Glomerular visceral epithelial cell (primary cell): ENCODE data around the gene B4GALT7.
"Not testable (repeated sequence)": the region's sequence is repeated elsewhere in the genome, so short reads cannot be mapped to it uniquely, and the experiment has no call there.

Source experiments
- DNase-seq: peaks from one replicate; pipeline ENCODE4 v3.0.0-alpha.2; 2016; ENCODE audit errors: extremely low spot score

B4GALT7 gene, protein sequence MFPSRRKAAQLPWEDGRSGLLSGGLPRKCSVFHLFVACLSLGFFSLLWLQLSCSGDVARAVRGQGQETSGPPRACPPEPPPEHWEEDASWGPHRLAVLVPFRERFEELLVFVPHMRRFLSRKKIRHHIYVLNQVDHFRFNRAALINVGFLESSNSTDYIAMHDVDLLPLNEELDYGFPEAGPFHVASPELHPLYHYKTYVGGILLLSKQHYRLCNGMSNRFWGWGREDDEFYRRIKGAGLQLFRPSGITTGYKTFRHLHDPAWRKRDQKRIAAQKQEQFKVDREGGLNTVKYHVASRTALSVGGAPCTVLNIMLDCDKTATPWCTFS

DNA sequence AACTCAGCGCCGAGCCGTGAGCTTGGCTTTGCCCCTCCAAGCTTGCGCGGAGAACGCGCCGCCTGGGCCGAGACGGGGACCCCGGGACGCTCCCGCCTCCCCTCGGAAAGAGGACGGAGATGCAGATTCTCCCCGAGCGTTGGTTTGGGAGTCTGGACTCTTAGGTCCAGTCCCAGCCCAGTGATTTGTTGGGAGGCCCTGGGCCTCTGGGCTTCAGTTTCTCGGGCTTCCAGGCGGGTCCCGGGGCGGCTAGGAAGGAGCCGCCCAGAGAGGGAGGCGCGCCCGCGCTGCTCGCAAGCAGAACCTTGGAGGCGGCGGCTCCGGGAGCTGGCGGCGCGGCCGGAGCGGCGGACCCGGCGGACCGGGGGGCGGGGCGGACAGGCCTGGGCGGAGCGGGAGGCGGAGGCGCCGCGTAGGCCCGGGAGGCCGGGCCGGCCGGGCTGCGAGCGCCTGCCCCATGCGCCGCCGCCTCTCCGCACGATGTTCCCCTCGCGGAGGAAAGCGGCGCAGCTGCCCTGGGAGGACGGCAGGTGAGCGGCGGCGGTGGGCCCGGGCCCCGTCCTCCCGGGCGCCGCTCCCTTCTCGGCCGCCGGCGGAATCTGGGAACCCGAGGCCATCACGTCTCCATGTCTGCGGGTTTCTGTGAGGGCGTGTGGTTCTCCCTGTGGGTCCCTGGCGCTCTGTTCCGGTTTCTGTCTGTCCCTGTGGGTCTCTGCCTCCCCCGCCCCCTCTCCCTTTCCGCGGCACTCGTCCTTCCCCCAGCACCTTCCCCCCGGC lies at the start of gene B4GALT7:
TSS of gene B4GALT7 (plus strand) at position 402 of the 777 bp plus-strand sequence. CDS start at position 481, 79 bp downstream.
- DNase-seq, result peak; percentile 89

DNA sequence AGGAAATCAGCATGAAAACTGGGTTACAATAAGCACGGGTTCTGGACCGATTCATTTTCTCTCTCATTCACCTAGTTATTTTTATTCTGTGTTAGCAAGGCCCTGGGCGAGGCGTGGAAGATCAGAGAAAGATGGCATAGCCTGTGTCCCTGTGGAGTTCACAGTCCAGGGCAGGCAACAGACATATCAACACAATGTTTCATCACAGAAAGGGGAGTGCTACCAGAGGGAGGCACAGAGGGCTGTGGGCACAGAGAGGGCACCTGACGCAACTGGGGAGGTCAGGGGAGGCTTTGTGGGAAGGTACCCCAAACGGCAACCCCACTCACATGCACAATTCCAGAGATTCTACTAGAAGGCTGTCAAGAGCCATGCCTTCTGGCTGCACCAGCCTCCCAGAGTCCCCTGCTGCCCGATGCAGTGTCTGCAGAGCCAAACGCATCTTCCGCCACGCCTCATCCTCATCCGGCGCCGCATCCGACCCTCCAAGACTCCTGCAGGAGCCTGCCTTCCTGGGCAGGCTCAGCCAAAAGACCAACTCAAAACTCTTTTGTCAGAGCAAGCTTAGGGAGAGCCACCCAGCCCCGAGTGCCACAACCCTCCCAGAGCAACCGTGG lies 47.0 kb upstream of the B4GALT7 start:
- no peak for DNase-seq

DNA sequence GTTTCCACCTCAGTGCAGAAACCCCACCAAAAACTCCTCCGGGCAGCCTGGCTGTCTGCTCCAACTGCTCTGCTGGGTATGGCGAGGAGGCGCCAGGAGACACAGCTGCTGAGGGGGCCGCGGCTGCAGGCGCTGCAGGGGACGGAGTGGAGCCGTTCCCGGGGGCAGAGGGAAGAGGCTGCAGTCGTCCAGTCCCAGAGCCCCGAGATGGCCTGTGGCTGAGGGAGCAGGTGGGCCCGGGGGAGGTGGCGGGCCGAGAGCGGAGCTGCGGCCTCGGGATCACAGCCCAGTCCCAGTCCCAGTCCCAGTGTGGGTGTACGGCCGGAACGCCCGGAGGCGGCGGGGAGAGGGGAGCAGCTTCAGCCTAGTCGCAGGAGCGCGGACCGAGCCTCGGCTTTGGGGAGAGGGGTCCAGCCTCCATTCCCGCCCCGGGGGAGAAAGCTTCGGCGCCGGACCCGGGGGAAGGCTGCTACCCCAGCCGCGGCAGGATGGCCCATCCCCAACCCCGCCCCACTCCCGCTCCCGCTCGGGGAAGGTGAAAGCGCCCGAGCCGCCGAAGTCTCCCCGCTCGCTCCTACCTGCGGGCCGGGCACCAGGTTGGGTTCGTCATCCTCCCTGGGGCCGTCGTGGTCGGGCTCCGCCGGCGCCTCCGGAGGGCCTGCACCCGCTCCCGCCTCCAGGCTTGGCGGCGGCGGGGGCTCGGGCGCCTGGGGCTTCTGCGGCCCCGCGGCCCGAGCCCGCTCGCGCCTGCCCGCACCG lies 46.1 kb upstream of the B4GALT7 start:
- peak; percentile 32 for DNase-seq

DNA sequence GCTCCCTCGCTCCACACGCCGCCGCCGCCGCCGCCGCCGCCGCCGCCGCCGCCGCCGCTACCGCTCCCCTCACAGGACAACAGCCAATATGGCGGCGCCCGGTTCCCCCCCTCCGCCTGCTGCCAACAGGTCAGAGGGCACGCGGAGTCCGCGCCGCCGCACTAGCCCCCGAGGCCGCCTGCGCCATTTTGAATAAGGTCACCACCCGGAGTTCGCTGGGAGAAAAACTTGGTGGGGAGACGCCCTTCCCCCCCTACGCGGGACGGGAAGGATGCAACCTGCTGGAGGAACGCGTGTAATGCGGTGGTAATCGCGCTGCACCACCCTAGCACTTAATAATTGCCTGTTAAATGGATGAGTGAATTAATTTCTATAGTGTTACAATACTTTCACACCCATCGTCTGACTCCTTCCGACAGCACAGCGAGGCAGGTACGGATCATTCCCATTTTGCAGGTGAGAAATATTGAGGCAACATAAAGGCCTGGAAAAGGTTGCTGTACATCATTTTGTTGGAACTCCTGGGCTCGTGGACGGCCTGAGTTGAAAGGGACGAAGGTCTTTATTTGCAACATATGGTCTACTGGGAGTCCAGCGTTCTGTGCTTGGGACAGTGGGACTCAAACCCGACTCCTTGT lies 45.3 kb upstream of the B4GALT7 start, which contains the start of gene FAM193B:
TSS of gene FAM193B (minus strand) at position 90 of the 638 bp plus-strand sequence. CDS start 105 bp downstream, outside the sequence.
- peak; percentile 94 for DNase-seq

DNA sequence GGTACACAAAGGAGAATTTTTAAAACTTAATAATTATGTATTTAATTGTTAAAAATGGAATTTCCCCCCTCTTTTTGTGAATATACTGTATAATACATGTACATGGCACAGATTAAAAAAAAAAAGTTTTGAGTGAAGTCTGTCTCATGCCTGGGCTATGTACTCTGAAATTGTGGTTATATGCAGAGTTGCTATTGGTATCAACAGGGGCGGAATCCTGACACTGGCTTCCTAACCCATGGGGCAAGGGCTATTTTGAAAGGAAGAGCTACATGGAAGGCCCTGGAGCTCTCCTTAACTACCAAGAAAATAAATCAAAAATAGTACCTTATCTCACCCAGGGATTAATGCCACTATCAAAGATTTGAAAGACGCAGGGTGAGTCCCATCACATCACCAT lies 44.7 kb upstream of the B4GALT7 start:
- DNase-seq, result no peak

DNA sequence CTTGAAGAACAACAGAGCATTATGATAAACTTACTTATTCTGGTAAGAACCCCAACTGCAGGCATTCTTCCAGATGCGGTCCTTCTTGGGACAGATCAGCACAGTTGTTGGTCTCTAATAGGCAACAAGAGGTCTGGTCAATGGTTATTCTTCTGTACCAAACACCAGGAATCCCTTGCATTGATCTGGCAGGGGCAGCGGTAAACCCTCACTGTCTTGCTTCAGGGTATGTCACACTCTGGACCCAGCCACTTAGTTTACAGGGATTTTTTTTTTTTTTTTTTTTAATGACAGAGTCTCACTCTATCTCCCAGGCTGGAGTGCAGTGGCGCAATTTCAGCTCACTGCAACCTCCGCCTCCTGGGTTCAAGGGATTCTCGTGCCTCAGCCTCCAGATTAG lies 44.3 kb upstream of the B4GALT7 start:
- DNase-seq, result no peak

DNA sequence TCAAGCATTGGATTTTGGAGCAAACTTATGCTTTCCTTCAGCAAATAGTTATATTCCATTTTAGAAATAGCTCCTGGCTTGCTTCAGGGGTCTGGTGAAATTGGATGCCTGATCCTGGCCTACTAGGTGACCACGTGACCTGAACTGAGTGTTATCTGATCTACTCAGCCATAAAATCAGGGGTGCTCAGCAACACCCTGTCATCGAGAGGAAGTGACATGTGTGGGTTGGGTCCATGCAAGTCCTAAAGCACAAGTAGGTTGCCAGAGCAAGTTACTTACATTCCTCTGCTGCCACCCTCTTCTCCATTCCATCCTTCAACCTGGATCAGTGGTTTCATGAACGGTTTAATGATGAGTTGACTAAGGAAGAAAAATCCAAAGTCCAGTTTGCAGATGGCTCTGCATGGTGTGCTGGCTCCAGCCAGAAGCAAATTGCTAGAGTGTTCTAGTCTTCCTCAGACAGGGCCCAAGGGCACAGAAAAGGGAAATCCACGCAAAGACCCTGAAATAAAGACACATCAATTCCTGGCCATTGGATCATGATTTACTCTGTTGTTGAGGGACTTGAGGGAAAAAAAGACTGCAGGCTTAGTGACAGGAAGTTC lies 42.8 kb upstream of the B4GALT7 start:
- DNase-seq, result no peak

DNA sequence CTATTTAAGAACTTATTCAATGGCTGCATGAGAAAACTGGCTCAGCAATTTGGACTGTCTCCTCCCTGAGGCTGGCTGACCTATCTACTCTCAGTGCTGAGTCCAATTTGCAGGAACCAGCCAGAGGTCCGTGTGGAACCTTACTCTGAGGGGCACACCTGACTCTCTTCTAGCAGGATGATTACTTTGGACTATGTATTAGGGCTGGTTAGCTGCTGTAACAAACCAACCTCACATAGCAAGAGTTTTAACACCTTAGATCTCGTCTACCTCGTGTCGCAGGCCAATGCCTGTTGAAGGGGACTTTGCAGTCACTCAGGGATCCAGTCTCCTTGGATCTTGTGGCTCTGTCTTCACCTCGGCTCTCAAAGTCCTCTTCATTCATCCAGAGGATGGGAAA lies 42.1 kb upstream of the B4GALT7 start:
- no peak for DNase-seq

DNA sequence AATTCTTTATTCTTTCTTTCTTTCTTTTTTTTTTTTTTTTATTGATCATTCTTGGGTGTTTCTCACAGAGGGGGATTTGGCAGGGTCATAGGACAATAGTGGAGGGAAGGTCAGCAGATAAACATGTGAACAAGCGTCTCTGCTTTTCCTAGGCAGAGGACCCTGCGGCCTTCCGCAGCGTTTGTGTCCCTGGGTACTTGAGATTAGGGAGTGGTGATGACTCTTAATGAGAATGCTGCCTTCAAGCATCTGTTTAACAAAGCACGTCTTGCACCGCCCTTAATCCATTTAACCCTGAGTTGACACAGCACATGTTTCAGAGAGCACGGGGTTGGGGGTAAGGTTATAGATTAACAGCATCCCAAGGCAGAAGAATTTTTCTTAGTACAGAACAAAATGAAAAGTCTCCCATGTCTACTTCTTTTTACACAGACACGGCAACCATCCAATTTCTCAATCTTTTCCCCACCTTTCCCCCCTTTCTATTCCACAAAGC lies 40.4 kb upstream of the B4GALT7 start:
- DNase-seq, result not testable (repeated sequence)

DNA sequence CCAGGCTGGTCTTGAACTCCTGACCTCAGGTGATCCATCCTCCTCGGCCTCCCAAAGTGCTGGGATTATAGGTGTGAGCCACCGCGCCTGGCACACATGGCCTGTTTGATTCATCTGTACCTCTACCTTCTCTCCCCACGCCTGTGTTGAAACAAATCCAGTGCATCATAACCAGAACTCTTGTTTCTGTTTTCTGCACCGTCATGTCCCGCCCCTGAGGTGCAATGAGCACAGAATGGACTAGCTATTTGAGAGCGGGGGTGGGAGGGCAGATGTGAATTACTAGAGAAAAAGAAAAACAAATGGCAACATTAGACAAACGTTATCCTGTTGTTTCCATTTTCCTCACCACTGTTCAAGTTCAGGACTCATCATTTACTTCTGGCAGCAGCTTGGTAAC lies 34.9 kb upstream of the B4GALT7 start:
- no peak for DNase-seq

DNA sequence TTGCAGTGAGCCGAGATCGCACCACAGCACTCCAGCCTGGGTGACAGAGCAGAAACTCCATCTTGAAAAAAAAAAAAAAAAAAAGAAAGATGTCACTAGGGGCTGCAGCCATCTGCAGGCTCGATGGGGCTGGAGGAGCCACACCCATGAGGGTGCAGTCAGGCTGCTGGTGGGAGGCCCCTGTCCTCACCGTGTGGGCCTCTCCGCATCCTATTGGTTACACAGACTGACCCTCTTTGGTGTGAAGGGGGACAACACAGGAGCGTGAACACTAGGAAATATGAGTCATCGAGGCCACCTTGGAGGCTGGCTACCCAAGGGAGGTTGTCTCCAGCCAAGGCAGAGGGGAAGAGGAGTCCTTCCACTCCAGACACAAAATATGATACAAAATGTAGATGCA lies 31.6 kb upstream of the B4GALT7 start:
- DNase-seq, result no peak

DNA sequence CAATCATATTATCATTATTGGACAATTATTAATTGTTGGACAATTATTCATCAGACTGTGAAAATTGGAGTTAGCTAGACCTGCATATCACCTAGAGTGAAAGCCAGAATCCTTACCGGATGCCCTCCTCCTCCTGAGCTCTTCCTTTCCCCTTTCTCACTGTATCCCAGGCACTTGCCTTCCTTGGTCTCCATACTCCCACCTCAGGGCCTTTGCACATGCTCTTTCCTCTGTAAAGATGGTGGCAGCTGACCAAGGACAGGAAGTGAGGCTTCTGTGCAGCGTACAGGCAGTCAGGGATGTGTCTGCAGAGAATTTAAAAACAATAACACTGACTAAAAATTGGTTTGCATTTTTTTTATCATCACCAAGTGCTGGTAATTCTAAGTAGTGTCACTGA lies 30.0 kb upstream of the B4GALT7 start:
- DNase-seq, result no peak

DNA sequence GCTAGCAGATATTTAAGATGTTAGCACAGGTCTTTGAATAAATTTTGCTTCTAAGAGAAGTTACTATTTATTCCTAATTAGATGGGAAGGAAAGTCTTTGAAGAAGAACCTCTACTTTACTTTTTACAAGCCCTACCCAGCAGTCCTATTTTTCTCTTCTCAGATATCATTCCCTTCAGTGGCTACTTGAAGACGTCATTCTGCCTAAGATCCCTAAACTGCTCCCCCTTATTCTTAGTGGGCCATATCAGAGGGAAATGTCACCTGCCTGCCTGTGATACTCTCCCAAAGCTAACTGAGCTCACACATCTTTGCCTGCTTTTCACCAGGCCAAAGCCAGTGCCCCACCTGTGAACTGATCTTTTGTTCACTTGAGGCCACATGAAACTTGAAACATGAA lies 24.4 kb upstream of the B4GALT7 start:
- DNase-seq, result no peak

DNA sequence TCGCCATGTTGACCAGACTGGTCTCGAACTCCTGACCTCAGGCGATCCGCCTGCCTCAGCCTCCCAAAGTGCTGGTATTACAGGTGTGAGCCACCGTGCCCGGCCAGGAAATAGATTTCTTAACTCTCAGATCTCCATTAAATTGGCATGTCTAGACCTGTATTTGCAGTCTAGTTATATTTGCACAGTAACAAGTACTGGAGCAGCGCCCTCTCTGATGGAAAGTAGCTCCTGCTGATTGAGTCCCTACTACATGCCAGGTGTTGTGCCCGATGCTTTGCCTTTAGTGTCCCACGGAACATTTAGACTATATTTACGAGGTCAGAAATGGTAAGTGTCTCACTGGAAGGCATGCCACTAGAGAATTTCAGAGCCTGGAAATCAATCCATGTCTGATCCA lies 23.8 kb upstream of the B4GALT7 start:
- no peak for DNase-seq

DNA sequence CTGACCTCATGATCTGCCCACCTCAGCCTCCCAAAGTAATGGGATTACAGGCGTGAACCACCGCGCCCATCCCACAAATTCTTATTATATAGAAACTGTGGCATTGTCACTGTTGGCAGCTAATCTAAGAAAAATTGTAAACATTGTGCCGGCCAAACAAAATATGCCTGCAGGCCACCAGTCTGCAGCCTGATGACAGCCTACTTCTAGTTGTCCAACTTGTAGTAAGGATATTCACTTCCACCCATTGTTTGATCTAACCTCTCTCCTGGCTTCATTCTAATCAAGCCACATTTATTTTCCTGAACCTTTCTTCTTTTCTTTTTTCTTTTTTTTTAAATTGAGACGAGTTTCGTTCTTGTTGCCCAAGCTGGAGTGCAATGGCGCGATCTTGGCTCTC lies 21.6 kb upstream of the B4GALT7 start:
- no peak for DNase-seq

DNA sequence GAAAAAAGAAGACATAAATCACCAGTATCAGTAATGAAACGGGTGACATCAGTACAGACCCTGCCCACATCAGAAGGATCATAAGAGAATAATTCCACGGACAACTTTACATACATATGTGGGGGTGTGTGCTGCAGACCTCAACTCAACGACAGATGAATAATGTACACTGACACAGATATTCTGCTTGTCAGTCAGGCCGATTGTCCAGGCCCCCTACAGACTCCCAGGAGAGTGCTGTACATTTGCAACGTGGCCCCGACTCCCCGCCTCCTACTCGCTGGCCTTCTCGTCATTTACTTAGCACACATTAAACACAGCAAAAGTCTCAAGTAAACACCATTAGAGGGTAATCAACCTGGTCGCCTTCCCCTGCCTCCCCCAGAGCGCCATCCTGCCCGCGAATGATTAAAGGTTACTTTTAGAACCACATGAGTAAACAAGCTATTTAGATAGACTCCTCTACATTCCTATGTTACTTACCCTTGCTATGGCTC lies 11.5 kb upstream of the B4GALT7 start:
- DNase-seq, result no peak

DNA sequence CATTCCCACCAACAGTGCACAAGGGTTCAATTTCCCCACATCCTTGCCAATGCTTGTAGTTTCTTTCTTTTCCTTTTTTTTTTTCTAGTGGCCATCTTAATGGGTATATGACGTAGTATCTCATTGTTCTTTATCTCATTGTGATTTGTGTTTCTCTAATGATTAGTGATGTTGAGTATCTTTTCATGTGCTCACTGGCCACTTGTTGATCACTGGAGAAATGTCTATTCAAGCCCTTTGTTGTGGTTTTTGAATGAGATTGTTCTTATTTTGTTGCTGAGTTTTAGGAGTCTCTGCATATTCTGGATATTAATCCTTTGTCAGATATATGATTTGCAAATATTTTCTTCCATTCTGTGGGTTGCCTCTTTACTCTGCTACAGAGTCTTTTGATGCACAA lies 9.5 kb upstream of the B4GALT7 start:
- DNase-seq, result no peak

DNA sequence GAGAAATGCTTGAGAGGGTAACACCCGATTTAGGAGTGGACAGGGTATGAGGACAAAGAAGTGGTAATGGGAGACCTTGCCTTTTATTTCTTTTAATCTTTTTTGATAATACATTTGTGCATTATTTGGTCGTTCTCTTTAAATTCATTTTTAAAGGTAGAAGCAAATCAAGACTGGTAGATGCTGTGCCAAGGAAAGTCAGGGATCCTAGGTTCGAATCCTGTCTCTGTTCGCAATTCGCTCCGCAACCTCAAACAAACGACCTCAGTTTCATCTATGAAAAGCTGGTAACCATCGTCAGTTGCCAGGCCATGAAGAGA lies 8.3 kb upstream of the B4GALT7 start:
- DNase-seq, result no peak

DNA sequence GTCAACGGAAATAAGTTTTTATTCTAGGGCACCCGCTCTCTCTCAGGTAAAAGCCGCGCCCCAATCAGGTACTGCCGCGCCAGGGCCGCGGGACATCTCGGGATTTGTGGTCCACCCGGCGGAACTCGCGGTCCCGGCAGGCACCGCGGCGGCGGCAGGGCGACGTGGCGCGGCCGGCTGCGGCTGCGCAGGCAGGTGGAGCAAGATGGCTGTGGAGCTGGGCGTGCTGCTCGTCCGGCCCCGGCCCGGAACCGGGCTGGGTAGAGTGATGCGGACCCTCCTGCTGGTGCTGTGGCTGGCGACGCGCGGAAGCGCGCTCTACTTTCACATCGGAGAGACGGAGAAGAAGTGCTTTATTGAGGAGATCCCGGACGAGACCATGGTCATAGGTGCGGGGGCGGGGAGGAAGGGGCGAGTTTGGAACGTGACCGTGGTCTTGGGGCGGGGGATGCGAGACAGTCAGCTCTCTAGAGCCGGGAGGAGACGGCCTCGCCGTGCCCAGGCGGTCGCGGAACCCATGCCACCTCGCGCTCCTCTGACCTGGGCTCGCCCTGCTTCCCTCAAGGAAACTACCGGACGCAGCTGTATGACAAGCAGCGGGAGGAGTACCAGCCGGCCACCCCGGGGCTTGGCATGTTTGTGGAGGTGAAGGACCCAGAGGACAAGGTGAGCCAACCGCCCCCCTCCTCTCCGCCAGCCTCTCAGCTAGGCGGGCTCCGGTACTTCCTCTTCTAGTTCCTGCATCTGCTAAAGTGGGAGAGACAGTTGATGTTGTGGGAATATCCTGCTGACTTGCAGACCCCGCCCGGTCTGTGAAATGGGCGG lies 7.7 kb upstream of the B4GALT7 start, which contains the start of gene TMED9:
TSS of gene TMED9 (plus strand) at position 194 of the 825 bp plus-strand sequence. CDS start at position 206, 12 bp downstream.
- DNase-seq, result peak; percentile 88

DNA sequence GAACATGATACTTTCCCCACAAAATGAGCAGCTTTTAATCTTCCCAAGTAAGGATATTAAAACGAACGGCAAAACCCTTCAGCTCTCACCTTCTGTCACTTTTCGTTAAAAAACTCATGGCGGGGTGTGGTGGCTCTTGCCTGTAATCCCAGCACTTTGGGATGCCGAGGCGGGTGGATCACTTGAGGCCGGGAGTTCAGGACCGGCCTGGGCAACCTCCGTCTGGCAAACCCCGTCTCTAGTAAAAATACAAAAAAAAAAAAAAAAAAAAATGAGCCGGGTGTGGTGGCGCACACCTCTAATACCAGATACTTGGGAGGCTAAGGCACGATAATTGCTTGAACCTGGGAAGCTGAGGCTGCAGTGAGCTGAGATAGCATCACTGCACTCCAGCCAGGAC lies 7.0 kb upstream of the B4GALT7 start:
- no peak for DNase-seq
